ENCODE results near the gene STPG3. TPM values are rescaled to one million over a fixed set of nuclear protein-coding genes. Genes with fewer than 3 reads are reported as not detected.
"Not testable (repeated sequence)": the region's sequence is repeated elsewhere in the genome, so short reads cannot be mapped to it uniquely, and the experiment has no call there.

Gene STPG3
- total RNA-seq, 1 experiment from 2014 or later, result not detected

GRCh38 chr9:137233143-137233980 lies 17.7 kb upstream of the STPG3 start:
- no peak for DNase-seq (ENCODE audit: low read depth)

GRCh38 chr9:137234055-137234697 lies 16.9 kb upstream of the STPG3 start:
- DNase-seq (ENCODE audit: low read depth), result no peak

GRCh38 chr9:137234758-137235423 lies 16.2 kb upstream of the STPG3 start:
- no peak for DNase-seq (ENCODE audit: low read depth)

DNA sequence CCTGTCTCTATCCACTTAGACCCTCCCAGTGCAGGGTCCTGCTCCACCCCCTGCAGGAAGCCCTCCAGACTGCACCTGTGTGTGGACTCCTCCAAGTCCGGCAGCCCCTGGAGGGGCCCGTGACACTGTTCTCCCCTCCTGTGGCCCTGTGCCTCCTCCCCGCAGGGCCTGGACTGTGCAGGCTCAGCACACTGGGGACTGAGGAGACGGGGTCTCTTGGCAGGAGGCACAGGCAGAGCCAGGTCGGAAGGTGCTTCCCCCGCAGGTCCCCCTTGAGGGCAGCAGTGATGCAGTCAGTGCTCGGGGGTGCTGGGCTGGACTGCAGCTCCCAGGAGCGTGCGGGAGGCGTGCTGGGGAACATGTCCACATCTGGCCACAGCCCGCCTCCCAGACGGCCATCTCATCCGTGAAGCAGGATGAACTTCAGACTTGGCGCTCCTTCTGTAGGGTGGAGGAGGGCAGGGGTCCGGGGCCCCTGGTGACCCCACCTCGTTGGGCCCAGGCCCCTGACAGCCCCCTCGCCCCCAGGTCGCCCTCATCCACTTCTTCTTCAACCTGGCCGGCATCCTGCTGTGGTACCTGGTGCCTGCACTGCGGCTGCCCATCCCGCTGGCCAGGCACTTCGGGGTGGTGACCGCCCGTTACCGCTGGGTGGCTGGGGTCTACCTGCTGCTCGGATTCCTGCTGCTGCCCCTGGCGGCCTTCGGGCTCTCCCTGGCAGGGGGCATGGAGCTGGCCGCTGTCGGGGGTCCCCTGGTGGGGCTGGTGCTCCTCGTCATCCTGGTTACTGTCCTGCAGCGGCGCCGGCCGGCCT lies 15.5 kb upstream of the STPG3 start:
- no peak for DNase-seq (ENCODE audit: low read depth)

GRCh38 chr9:137236238-137236935 lies 14.7 kb upstream of the STPG3 start:
- peak; percentile 58 for DNase-seq (ENCODE audit: low read depth)

DNA sequence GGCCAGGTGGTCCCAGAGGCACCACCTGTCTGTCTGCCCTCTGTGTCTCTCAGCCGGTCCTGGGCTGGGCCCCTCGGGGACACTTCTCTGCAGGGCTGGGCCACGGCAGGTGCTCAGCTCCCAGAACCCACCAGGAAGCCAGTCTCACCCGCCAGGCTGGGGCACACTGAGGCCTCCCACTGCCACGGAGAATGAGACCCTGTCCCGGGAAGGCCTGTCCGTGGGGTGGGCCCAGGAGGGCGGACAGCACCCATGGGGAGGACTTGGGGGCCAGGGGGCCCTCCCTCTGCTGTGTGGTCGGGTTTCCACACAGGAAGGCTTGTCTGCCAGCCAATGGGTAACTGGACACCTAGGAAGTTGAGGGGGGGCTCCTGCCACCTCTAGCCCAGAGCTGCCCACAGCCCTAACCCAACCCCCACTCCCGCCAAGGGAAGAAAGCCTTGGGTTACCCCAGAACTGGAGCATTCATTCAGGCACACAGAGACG lies 14.1 kb upstream of the STPG3 start:
- no peak for DNase-seq (ENCODE audit: low read depth)

DNA sequence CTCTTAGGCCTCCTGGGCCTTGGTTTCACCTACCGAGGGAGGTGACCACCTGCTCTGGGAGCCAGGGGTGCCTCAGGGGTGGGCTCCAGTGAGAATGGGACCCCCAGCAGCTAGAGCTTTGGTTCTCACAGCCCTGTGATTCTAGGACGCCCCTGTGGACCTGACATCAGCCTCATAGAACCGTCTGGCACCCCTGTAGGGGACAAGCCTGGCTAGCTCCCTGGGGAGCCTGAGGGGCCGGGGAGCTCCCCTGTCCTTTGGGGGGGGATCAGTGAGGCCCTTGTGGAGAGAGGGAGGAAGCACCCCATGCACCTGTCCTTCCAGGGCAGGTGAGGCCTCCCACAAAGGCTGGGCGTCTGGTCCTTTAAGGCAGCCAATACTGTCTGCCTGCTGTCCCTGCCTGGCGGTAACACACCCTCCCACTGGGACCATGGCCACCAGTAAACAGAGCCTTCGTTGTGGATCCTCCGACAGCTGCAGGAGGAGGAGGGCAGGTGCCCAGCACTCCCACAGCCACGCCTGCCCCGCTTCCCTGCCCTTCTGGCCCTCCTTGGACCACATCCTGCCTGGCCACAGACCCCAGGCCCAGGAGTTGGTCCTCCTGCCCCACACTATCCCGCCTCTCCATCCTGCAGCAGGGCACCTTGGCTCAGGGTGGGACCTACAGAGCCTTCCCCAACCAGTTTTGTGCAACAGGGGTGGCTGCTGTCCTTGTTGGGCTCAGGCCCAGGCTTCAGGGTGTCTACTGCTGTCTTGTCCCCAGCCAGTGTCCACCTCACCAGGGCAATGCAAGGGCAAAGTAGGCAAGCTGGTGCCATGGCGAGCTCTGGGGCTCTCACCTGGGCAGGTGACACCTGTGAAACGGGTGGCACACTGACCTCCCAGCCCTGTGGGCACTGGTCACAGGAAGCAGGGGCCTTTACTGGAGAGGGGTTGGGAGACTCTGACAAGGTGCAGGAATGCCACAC lies 13.0 kb upstream of the STPG3 start:
- no peak for DNase-seq (ENCODE audit: low read depth)

DNA sequence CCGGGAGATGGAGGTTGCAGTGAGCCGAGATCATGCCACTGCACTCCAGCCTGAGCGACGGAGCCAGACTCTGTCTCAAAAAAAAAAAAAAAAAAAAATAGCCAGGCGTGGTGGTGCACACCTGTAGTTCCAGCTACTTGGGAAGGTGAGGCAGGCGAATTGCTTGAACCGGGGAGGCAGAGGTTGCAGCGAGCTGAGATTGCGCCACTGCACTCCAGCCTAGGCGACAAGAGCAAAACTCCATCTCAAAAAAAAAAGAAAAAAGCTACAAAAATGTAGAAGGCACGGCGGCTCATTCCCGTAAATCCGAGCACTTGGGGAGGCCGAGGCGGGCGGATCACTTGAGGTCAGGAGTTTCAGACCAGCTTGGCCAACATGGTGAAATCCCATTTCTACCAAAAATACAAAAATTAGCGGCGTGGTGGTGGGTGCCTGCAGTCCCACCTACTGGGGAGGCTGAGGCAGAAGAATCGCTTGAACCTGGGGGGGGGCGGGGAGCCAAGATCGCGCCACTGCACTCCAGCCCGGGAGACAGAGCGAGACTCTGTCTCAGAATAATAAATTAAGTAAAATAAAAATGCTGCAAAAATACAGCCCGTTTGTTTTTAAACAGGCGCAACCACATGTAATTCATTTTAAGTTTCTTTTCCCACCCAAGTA lies 11.4 kb upstream of the STPG3 start:
- DNase-seq (ENCODE audit: low read depth), result not testable (repeated sequence)

DNA sequence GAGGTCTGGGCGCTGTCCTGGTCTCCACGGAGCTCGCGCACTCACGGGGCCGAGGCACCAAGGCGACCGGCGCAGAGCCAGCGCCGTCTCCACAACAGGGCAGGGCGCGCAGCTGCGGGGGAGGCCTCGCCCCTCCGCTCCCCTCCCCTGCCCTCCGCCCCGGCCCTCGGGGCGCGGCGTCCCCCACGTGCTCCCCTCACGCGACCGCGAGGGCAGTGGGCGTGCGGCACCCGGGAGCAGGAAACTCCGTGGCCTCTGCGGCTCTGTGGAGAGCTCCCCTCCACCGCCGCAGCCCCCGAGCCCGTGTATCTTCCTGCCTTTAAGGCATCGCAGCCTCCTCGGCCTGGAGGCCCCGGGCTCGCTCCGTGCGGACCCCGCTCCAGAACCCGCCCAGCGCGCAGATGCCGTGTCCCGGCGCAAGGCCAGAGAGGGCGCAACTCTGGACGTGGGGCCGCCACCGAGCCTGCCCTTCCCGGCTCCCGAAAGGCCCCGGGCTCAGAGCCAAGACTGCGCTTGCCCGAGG lies 10.7 kb upstream of the STPG3 start:
- peak; percentile 83 for DNase-seq (ENCODE audit: low read depth)

- peak; percentile 100 for DNase-seq (ENCODE audit: low read depth)
Measured at GRCh38 chr9:137240841-137241489, 10.1 kb upstream of the STPG3 start, which contains the start of gene TUBB4B. TSS of gene TUBB4B (plus strand) at chr9:137241287. CDS start at chr9:137241361, 74 bp downstream.

DNA sequence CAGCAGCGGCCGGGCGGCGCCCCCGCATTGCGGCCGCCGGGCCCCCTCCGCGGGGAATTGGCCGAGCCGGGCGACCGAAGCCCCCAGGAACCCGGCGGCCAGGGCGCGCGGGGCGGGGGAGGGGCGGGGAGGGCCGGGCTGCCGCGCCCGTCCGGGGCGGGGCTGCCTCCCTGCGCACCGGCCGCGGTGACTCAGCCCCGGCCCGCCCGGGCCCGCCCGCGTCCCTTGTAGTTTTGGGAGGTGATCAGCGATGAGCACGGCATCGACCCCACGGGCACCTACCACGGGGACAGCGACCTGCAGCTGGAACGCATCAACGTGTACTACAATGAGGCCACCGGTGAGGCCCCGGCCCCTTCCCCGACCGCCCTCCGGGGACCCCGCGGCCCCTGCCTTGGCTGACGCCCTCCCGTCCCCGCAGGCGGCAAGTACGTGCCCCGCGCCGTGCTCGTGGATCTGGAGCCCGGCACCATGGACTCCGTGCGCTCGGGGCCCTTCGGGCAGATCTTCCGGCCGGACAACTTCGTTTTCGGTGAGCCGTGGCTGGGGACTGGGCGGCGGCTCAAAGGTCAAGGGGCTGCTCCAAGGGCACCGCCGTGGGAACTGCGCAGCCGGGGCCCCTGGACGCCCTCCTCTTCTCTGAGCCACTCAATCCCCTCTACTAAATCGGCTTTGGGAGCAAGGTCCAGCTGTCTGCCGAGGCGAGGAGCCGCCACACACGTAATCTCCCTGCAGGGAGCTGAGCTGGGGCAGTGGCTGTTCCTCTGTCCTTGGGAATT lies 9.4 kb upstream of the STPG3 start:
- DNase-seq (ENCODE audit: low read depth), result peak; percentile 60

DNA sequence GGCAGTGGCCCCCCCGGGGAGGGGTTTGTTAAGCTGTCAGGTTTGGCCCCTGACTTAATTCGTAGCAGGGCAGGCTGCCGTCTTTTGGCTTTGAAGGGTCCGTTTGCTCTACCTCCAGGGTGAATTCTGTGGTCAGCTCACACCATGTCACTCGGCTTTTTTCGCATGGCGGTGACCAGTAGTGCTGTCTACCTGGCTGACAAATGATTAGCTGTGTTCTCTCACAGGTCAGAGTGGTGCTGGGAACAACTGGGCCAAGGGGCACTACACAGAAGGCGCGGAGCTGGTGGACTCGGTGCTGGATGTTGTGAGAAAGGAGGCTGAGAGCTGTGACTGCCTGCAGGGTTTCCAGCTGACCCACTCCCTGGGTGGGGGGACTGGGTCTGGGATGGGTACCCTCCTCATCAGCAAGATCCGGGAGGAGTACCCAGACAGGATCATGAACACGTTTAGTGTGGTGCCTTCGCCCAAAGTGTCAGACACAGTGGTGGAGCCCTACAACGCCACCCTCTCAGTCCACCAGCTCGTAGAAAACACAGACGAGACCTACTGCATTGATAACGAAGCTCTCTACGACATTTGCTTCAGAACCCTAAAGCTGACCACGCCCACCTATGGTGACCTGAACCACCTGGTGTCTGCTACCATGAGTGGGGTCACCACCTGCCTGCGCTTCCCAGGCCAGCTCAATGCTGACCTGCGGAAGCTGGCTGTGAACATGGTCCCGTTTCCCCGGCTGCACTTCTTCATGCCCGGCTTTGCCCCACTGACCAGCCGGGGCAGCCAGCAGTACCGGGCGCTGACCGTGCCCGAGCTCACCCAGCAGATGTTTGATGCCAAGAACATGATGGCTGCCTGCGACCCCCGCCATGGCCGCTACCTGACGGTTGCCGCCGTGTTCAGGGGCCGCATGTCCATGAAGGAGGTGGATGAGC lies 8.6 kb upstream of the STPG3 start:
- no peak for DNase-seq (ENCODE audit: low read depth)

DNA sequence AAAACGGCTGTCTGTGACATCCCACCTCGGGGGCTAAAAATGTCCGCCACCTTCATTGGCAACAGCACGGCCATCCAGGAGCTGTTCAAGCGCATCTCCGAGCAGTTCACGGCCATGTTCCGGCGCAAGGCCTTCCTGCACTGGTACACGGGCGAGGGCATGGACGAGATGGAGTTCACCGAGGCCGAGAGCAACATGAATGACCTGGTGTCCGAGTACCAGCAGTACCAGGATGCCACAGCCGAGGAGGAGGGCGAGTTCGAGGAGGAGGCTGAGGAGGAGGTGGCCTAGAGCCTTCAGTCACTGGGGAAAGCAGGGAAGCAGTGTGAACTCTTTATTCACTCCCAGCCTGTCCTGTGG lies 7.8 kb upstream of the STPG3 start:
- DNase-seq (ENCODE audit: low read depth), result not testable (repeated sequence)

GRCh38 chr9:137243626-137244485 lies 7.2 kb upstream of the STPG3 start:
- DNase-seq (ENCODE audit: low read depth), result no peak

Data from RPMI7951 (cell line).